ENCODE measurements around the gene LTK.
A peak's percentile ranks its signal among the peaks of the same experiment; 100 is the strongest.

LTK gene

DNA sequence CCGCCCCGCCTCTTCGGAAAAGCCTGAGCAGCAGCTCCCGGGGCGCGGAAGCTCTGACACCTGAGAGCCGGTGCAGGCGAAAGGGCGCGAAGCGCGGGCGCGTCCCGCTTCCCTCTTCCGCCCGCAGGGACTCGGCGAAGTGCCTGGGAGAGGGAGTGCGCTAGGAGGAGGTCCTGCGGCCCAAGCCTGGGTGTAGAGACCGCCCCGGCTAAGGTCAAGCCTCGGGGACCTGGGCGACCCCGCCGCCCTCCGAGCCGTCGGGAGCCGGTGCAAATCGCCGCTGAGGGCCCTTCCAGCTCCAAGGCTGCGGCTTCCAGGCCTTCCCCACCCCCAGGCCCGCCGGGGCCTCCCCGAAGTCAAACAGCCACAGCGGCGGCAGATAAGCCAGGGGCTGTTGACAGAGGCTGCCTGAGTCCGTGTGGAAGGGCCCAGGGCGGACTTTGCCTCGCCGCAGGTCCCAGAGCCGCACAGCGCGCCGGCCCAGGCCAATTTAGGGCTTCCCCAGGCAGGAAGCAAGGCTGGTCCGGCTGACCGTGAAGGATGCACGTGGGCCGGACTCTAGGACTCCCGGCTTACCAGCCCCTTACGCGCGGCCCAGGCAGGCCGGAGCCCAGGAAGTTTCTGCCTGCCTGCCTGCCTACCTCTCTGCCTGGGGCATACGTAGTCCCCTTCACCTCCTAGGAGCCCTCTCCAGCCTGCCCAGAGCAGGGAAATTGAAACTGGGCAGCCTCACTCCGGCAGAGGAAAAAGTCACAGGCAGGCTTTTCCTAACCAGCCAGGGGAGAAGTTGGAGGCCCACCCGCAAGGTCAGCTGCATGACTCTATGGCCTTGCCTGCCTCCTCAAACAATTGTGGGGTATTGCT is 17.7 kb downstream of the LTK start:
- DNase-seq: no peak

GRCh38 chr15:41494922-41495735 is 18.5 kb downstream of the LTK start:
- DNase-seq: peak; percentile 53

- peak; percentile 51 for DNase-seq
These were observed 19.3 kb downstream of the LTK start for GRCh38 chr15:41494190-41494921.

DNA sequence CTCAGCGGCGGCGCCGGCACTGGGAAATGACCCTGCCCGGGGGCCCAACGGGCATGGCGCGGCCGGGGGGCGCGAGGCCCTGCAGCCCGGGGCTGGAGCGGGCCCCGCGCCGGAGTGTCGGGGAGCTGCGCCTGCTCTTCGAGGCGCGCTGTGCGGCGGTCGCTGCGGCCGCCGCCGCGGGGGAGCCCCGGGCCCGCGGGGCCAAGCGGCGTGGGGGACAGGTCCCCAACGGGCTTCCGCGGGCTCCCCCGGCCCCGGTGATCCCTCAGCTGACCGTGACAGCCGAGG is 19.8 kb downstream of the LTK start:
- DNase-seq: no peak

- peak; percentile 93 for DNase-seq
These were observed 20.3 kb downstream of the LTK start, which contains the start of gene ITPKA for GRCh38 chr15:41493205-41493901. Gene ITPKA (plus strand): TSS chr15:41493874. CDS start chr15:41493928, 54 bp downstream.

GRCh38 chr15:41492597-41493204 is 20.9 kb downstream of the LTK start:
- no peak for DNase-seq

- no peak for DNase-seq
These were observed 21.7 kb downstream of the LTK start for GRCh38 chr15:41491889-41492288.

DNA sequence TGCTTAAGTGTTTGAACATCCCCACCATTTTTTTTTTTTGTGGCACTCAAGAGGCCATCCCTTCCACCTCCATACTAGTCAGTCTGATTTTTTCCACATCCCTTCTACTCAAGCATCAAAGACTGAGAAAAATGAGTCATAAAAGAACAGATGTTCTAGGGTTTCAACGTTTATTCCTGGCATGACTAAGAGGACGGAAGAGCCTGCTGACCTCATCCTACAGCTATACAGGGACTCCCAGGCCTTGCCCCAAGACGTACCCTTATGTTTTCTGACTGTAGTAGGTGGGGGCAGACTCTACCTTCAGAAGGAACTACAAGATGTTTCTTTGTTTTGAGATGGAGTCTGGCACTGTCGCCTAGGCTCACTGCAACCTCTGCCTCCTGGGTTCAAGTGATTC is 23.3 kb downstream of the LTK start:
- peak; percentile 33 for DNase-seq

GRCh38 chr15:41489641-41490040 is 24.0 kb downstream of the LTK start:
- DNase-seq: no peak

DNA sequence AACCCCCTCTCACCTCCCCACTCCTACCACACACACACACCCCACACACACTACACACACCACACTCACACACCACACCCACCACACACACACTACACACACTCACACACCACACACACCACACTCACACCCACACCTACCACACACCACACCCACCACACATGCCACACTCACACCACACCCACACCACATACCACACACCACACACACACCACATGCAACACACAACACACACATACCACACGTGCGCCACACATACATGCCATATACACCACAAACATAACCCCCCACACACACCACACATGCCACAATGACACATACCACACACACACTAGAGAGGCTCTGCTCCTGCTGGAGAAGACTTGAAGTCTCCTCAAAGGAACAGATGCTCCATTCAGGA is 25.8 kb downstream of the LTK start:
- no peak for DNase-seq

- DNase-seq: no peak
These were observed 26.2 kb downstream of the LTK start for GRCh38 chr15:41487381-41487780.

DNA sequence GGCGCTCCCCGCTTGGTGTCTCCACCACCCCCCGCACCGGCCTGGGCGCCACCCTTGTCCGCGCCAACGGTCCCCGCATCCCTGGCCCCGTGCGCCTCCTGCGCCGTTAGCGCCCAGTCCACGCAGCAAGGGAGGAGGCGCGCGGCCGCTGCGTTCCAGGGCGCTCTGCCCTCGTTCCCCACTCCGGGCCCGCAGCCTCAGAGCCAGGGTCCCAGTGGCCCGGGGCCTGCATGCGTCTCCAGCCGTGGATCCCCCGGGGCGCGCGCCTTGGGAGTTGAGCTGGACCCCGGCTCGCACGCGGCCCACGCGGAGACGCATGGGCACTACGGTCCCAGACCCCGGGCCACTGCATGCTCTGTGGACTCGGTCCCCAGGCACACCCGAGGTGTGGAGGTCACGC is 27.3 kb downstream of the LTK start:
- DNase-seq: no peak

DNA sequence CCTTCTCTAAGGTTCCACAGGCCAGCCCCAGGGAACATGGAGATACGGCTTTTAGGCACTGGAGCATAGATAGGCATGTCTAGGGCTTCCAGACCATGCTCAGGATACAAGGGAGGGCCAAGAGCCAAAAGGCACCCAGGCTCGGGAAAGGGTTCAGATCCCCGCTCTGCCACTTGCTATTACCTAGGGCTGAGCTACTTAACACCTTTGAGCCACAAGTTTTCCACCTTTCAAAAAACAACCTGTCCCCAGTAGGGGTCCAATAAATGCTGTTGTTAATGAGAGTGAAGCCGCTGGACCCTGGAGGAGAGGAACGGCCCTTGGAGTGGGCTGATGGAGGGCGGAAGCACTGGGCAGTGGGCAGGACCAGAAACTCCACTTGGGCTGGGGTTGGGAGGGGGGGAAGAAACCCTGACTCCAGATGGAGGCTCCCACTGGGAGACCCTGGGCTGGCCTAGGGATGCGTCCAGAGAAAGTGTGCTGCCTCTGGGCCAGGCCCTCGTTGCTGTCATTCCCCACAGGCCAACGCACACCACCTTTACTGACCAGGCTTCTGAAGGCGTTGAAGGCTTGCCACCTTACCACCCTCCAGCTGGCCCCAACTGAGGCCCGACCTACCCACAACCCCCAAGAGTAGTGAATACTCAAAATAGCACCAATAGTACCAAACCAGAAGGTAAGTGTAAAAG is 28.5 kb downstream of the LTK start:
- no peak for DNase-seq

GRCh38 chr15:41483519-41483918 is 30.1 kb downstream of the LTK start:
- DNase-seq: no peak

- peak; percentile 30 for DNase-seq
These were observed 30.5 kb downstream of the LTK start for GRCh38 chr15:41483115-41483514.

DNA sequence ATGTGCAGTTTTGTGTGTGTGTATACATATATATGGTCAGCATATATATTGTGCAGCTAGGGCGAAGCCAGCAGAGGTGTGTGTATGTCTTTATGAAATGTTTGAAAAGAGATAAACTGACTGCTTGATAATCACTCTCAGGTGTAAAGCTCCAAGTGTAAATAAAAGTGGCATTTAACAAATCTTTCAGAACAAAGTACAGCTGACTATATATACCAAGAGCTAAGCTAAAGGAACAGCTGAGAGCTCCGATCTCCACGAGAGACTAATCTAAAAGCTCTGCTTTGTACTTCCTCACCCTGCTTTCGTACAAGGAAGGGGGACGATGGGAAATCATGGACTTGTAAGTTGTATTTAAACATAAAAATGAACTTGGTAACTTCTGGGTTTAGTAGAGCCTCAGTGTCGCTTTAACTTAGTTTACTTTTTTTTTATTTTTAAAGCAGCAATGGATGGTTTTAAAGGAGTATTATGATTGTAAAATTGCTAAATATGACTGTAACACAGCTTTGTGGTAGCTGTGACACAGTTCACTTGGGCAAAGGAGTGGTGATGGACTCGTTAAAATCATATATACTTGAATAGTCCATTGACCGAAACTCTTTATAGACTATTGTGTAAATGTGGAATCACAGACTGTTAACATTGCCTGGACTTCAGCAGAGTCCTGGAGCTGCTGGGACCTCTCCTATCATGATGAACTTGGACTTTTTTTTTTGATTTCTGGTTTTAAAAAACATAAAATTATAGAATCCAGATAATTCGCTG is 31.3 kb downstream of the LTK start:
- DNase-seq: no peak

DNA sequence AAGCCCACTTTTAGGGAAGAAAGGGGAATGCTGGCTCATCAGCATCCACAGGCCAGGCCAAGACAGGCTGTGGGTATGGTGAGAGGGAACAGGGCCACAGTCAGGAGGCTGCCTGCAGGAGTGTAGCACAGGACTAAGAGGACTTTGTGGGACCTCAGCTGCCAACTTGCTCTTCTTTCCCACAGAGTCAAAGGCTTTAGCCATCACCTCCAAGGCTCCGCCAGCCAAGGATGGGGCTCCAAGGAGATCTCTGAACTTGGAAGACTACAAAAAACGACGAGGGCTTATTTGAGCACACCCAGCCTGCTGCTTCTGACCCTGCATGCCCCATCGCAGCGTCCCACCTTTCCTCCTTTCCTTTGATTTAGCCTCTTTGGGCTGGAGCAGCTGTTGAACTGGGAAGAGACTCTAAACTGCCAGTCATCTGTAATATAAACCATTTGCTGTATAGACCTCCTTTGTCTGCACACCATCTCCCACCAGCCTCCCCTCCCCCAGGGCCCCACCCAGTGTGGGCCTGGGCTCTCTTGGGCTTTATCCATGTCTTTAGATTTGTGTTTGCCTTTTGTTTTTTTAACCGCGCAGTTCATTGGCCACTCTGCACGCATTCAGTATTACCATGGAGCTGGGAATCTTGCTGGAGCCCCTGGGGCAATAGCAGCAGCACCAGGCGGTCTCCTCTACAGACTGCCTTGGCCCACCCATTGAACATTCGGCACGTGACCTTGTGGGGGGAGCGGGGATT is 33.1 kb downstream of the LTK start:
- DNase-seq: no peak

DNA sequence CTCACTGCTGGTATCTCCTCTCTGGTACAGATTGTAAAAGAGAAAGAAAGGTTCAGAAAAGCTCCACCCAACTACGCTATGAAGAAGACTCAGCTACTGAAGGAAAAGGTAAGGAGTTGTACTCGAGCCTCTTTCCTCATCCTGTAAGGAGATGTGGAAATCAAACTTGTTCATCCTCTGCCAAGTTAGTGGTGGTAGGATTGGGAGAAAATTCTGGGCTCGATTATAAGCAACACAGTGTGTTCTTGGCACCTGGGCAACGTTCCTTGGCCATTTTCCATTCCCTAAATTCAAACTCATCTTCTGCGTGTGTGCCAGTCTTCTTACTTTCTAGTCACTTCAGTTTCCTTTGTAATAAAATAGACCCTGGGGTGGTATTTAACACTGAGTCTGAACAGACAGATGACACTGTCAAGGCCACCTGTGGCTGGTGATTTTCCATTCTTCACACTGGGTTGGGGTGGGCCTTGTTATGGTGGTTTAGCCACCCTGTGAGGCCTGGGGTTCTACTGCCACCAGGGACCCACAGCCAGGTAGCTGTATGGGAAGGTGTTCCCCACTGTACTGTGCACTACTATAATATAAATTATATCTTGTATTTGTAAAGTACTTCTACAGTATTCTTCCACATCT is 37.1 kb downstream of the LTK start:
- DNase-seq: no peak

DNA sequence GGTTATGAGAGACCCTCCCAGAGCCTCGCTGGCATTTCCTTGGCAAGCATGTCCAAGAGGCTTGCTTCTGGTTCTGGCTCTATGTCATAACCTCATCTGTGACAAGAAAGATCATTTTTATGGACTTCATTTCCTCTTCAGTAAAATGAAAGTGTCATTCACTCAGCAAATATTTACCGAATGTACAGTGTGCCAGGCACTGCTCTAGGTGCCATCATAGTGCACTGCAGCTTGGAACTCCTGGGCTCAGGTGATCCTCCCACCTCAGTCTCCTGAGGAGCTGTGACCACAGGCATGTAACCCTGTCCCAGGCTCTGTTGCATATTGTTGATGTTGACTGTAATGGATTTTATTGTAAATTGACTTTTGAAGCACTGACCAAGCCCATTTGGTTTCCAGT is 38.7 kb downstream of the LTK start:
- DNase-seq: no peak

GRCh38 chr15:41474436-41474835 is 39.2 kb downstream of the LTK start:
- no peak for DNase-seq
